Suprapubic skin (tissue), 4 donors: ENCODE data around the gene NCOA1.

ENCODE experiments used
- POLR2A ChIP-seq, 2 donors: fragments of 450-650 bp; IDR thresholded peaks; one replicate each; pipeline ENCODE4 v1.6.1; 2017; ENCODE audit warnings: antibody characterized with exemption in 2 of 2, mild to moderate bottlenecking in 2 of 2, moderate library complexity in 2 of 2
- POLR2AphosphoS5 ChIP-seq, 3 donors: sonication (generic); formaldehyde crosslinking; IDR thresholded peaks; one replicate each; pipeline ENCODE4 v1.6.1; 2017; ENCODE audit warnings: antibody characterized with exemption in 3 of 3
- TF ChIP-seq, protein P1 (sequence below), 2 donors: fragments of 200-600 bp in 1 of 2; fragments of 450-650 bp in 1 of 2; sonication (generic) in 1 of 2; IDR thresholded peaks; one replicate each; pipeline ENCODE4 v1.5.1; 2016 to 2019; ENCODE audit warnings: antibody characterized with exemption in 2 of 2, mild to moderate bottlenecking in 1 of 2, moderate library complexity in 1 of 2

DNA sequence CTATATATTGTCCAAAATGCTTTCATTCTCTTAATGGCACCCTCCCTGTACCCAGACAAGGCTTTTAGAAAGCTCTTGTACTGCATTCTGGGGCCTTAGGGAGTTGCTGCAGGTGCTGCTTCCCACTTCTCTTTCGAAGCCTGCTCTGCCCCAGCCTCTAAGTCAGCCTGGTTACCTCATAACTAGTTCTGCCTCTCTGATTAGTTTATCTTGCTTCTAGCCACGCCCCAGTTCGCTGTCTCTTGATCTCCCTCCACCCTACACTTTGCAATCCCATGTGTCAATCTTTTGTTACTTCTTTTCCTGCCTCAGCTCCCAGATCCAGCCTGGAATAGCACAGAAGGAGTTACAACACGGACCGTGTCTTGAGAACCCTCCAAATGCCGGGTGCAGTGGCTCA is 13.8 kb upstream of the NCOA1 start:
- TF ChIP-seq, protein P1, sequence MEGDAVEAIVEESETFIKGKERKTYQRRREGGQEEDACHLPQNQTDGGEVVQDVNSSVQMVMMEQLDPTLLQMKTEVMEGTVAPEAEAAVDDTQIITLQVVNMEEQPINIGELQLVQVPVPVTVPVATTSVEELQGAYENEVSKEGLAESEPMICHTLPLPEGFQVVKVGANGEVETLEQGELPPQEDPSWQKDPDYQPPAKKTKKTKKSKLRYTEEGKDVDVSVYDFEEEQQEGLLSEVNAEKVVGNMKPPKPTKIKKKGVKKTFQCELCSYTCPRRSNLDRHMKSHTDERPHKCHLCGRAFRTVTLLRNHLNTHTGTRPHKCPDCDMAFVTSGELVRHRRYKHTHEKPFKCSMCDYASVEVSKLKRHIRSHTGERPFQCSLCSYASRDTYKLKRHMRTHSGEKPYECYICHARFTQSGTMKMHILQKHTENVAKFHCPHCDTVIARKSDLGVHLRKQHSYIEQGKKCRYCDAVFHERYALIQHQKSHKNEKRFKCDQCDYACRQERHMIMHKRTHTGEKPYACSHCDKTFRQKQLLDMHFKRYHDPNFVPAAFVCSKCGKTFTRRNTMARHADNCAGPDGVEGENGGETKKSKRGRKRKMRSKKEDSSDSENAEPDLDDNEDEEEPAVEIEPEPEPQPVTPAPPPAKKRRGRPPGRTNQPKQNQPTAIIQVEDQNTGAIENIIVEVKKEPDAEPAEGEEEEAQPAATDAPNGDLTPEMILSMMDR (IDR thresholded peaks at IDR 0.05): no peak
- TF ChIP-seq POLR2AphosphoS5 (IDR thresholded peaks at IDR 0.05) (no peak), POLR2A (IDR thresholded peaks at IDR 0.05) (no peak)
